ENCODE measurements around the gene SYCN.
"Not testable (repeated sequence)": the region's sequence is repeated elsewhere in the genome, so short reads cannot be mapped to it uniquely, and the experiment has no call there.

SYCN gene, protein sequence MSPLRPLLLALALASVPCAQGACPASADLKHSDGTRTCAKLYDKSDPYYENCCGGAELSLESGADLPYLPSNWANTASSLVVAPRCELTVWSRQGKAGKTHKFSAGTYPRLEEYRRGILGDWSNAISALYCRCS

DNA sequence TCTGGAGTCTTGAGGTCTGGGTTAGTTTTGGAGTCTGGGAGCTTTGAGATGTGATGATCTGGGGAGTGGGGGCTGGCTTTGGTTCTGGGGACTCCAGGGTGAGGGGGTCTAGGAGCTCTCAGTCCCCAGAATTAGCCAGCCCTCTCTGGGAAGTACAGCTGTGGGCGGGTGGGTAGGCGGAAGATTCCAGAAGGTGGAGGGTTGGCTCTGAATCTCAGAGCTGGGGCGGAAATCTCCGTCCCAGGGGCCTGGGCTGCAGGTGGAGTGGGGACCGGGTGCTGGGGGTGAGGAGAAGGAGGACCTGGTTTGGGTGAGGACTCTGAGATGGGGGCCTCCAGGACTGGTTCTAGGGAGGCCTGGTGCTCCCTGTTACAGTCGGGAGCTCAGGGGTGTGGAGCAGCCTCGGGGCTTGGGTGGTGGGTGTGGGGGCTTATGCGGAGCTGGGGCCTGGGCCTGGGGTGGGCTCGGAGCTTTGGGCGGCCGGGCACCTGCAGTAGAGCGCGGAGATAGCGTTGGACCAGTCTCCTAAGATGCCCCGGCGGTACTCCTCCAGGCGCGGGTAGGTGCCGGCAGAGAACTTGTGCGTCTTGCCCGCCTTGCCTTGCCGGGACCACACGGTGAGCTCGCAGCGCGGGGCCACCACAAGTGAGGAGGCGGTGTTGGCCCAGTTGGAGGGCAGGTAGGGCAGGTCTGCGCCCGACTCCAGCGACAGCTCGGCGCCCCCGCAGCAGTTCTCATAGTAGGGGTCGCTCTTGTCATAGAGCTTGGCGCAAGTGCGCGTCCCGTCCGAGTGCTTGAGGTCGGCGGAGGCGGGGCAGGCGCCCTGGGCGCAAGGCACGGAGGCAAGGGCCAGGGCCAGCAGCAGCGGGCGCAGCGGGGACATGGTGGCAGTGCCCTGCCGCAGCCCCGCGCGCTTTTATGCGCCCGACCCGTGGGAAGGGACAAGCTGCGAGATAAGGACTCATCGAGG is at the start of gene SYCN:
Gene SYCN (minus strand): TSS at position 892 of the 970 bp plus-strand sequence. CDS start 9 bp downstream, at position 883.
- no peak for DNase-seq

DNA sequence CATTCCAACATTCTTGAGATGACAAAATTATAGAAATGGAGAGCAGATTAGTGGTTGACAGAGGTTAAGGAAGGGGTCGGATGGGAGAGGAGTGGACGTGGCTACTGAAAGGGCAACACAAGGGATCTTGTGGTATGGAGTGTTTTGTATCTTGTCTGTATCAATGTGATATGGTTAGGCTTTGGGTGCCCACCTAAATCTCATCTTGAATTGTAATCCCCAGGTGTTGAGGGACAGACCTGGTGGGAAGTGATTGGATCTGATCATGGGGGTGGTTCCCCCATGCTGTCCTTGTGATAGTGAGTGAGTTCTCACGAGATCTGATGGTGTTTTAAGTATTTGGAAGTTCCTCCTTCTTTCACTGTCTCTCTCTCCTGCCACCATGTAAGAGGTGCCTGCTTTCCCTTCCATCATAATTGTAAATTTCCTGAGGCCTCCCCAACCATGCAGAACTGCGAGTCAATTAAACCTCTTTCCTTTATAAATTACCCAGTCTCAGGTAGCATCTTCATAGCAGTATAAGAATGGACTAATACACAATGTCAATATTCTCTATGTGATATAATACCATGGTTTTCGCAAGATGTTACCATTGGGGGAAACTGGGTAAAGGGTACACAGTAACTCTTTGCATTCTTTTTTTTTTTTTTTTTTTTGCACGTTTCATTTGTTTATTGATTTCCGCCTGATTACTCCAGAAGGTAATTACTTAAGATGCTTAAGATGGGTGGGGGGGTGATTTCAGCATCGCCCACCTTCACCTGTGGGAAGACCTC is 49.5 kb upstream of the SYCN start:
- no peak for DNase-seq

DNA sequence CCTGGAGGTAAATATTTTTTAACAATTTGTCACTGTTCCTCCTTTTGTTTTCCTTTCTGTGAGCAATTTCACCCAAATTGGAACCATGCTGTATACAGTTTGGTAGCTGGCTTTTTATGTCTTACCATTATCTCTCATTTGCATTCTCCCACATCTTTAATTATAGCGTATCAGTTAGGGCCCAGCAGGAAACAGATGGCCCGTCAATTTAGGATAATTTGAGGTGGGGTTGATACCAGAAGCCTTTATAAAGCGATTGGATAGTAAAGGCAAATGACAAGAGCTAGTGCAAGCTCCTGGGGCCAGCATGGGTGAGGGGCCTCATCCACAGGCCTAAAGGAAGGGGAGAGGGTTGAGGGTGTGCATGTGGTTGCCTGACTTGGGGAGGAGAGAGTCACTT is 48.4 kb upstream of the SYCN start:
- DNase-seq: no peak

DNA sequence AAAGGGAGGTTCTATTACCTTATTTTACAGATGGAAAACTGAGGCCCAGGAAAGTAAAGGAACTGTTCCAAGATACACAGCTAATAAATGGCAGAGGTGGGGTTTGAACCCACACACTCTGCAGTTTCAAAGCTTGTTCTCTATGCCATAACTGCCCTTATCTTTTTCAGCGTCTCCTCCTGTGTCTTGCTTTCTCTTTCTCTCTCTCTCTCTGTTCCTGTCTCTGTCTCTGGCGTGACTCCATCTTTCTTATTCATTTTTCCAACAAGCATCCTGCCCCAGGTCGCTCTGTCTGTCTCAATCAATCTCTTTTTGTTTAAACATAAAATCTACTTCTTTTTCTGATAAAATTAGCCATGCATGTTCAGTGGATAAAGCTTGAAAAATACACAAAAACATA is 47.8 kb upstream of the SYCN start:
- no peak for DNase-seq

DNA sequence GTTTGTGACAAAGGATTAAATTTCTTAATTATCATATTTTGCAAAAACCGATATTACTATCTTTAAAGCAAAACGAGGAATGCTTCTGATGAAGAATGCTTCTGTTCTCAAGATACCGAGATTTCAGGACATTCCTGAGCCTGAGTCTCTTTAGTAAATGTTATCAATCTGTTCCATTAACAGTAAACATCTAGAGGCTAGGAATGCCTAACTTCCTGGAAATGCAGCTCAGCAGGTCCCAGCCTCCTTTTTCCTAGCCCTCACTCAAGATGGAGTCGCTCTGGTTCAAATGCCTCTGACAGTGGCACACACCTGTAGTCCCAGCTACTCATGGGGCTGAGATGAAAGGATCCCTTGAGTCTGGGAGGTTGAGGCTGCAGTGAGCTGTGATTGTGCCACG is 47.0 kb upstream of the SYCN start:
- no peak for DNase-seq

DNA sequence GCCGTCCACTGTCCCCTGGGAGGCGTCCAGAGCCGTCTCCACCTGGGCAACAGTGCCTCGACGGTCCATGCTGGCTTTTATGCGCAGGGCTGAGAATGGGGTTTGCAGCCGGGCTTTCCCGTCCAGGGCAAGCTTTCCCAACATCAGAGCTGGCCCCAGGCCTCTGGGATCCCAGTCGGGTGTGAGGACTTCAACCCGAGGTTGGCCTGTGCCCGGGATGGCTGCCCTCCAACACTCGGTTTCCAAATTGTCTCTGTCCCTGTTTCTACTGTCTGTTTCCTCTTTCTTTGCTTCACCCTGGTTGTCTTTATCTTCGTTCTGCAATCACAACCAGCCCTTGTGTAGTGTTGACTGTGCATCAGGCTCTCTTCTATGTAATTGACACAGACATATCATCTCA is 44.7 kb upstream of the SYCN start, which contains the start of gene IFNL4:
Gene IFNL4 (minus strand): TSS at position 51 of the 400 bp plus-strand sequence.
- no peak for DNase-seq

DNA sequence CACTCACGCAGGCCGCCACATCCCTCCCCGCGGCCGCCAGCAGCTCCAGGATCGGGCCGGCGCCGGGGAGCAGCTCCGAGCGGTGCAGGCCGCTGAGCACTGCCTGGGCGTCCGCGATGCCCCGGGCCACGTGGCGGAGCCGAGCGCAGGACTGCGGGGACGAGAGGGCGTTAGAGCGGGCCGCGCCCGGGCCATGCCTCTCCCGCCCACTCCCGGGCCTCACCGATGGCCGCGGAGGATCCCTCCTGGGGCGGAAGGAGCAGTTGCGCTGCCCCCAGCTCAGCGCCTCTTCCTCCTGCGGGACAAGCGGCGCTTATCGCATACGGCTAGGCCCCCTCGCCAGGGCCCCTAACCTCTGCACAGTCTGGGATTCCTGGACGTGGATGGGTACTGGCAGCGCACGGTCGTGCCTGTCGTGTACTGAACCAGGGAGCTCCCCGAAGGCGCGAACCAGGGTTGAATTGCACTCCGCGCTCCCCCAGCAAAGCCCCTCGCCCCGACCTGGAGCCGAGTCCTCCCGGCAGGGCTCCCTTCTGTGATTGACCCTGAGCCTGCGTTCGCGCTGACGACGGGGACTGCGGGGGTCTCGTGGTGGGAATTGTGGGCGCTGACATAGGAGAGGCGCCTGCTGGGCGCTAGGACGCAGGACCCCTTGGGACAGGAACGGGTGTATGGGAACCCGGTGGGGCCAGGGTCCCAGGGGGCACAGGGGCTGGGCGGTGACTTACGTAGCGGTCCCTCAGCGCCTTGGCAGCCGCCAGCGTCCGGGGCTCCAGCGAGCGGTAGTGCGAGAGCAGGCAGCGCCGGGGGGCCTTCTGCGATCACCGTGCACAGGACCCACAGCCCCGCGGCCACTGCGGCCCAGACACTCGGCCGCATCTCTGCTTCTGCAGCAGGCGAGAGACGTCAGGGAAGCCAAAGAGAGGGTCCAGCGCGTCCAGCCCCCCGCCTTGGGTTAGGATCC is 43.9 kb upstream of the SYCN start:
- DNase-seq: peak; percentile 63

DNA sequence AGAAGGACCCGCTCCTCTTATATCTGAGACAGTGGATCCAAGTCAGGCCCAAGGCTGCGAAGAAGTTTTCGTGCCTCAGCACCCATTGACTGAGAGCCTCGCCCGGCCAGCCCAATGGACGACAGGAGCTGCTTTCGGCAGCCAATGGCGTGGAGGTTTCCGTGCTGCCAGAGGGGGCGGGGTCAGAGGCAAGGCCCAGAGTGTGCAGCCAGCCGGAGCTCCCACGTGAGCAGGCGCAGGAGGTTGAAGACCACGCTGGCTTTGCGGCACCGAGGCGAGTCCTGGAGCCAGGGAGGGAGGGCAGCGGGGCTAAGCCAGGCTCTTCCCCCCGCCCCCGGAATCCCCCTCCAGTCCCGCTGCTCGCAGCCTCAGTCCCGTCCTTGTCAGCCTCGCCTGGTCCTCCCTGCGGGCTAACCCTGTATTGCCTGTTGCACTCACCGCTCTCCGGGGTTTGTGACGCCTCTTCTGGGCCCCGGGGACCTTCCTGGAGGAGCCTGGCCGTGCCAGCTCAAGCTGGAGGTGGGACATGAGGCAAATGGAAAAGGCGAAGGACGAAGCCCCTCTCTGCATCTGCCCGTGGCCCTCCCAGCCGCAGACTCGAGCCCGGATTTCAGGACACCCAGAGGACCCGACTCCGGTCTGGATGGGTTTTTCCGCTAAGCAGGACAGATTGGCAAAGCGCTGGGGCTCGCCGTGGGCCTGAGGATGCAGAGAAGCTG is 43.0 kb upstream of the SYCN start:
- peak; percentile 63 for DNase-seq

DNA sequence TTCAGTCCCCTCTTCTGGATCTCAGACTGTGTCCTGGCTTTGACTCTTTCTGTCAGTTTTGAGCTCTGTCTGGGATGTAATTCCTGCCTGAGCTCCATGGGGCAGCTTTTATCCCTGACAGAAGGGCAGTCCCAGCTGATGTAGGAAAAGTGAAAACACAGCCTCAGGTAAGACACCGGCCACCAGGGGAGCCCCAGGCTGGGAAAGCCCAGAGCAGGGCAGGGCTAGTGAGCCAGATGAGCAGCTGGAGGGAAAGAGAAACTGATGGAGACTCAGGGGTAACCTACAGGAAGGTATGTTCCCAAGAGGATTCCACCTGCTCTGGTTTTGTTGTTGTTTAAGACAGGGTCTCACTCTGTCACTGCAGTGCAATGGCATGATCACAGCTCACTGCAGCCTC is 41.1 kb upstream of the SYCN start:
- not testable (repeated sequence) for DNase-seq

DNA sequence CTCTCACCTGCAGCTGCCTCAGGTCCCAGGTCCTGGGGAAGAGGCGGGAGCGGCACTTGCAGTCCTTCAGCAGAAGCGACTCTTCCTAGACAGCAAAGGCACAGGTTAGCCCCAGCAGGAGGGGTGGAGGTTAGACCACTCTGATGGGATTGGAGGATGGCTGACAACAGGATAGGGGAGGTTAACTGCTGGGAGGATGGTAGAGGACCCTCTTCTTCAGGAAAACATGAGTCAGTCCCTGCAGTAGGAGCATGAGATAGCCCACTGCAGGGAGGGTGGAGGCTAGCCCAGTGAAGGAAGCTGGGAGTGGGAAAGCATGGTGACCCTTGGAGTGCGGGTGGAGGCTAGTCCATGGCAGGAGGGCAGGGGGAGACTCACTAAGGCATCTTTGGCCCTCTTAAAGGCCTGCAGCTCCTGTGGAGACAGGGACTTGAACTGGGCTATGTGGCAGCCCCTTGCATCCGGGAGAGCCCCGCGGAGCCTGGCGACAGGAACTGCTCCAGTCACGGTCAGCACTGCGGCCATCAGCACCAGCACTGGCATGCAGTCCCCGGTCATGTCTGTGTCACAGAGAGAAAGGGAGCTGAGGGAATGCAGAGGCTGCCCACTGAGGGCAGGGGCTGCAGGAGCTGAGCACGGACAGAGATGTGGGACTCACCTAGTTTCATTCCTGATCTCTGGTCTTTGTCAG is 40.5 kb upstream of the SYCN start, which contains the start of gene IFNL3:
Gene IFNL3 (minus strand): TSS at position 597 of the 691 bp plus-strand sequence. CDS start 39 bp downstream, at position 558.
- not testable (repeated sequence) for DNase-seq

DNA sequence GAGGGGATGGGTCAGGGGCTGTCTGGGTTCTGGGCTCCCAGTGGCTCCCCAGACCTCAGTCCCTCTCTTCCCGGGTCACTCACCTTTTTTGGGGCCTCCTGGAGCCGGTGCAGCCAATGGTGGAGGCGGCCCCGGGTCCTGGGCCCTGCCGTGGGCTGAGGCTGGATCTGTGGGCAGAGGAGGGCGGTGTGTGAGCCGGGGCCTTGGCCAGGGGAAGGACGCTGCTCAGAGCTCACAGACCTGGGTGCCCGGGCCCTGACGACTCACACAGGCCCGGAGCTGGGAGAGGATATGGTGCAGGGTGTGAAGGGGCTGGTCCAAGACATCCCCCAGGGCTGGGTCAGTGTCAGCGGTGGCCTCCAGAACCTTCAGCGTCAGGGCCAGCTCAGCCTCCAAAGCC is 39.7 kb upstream of the SYCN start:
- not testable (repeated sequence) for DNase-seq

- DNase-seq: no peak
These were observed 36.4 kb upstream of the SYCN start for GRCh38 chr19:39240421-39240820.

- no peak for DNase-seq
These were observed 34.9 kb upstream of the SYCN start for GRCh38 chr19:39238944-39239343.

GRCh38 chr19:39238209-39238608 is 34.1 kb upstream of the SYCN start:
- DNase-seq: no peak

DNA sequence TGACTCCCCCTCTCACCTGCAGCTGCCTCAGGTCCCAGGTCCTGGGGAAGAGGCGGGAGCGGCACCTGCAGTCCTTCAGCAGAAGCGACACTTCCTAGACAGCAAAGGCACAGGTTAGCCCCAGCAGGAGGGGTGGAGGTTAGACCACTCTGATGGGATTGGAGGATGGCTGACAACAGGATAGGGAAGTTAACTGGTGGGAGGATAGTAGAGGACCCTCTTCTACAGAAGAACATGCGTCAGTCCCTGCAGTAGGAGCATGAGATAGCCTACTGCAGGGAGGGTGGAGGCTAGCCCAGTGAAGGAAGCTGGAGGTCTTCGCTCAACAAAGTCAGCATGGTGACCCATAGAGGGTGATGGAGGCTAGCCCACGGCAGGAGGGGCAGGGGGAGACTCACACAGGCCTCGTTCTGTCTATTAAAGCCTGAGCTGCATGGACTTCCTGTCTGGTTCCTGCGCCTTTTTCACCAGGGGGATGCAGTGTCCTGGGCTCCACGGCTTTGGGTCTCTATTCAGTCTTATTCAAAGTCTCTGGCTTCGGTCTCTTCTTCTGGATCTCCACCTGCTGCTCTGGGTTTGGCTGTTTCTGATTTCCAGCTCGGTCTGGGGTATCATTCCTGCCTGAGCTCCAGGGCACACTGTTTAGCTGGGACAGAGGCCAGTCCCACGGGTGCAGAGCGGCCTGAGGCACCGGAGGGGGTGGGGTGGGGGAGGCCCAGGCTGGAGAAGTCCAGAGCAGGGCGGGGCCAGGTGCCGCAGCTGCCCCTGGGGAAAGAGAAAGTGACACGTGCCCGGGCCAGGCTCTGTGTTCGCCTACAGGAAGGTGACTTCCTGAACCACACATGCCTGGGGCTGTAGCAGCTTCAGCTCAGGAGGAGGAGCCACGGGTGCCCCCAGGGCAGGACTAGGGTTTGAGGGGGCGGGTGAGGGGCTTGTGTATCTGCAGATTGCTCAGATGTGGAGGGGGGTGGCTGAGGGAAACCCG is 33.4 kb upstream of the SYCN start:
- peak; percentile 78 for DNase-seq

DNA sequence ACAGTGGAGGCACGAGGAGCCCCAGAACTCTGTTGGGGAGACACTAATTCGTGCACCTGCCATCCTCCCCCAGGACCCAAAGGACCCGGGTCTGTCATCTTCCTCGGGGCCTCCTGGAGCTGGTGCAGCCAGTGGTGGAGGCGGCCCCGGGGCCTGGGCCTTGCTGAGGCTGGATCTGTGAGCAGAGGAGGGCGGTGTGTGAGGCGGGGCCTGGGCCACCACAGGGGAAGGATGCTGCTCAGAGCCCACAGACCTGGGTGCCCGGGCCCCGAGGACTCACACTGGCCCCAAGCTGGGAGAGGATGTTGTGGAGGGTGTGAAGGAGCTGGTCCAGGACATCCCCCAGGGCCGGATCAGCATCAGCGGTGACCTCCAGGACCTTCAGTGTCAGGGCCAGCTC is 32.5 kb upstream of the SYCN start:
- DNase-seq: no peak

DNA sequence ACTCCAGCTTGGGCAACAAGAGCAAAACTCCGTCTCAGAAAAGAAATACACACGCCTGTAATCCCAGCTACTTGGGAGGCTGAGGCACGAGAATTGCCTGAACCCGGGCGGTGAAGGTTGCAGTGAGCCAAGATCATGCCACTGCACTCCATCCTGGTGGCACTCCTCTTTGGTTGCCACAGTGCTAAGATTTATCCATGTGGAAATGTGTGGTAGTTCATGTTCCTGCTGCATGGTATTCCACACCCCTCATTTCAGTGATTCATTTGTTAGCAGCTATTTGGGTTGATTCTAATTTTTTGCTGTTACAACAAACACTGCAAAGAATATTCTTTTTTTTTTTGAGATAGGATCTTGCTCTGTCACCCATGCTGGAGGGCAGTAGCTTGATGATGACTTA is 28.6 kb upstream of the SYCN start:
- no peak for DNase-seq

DNA sequence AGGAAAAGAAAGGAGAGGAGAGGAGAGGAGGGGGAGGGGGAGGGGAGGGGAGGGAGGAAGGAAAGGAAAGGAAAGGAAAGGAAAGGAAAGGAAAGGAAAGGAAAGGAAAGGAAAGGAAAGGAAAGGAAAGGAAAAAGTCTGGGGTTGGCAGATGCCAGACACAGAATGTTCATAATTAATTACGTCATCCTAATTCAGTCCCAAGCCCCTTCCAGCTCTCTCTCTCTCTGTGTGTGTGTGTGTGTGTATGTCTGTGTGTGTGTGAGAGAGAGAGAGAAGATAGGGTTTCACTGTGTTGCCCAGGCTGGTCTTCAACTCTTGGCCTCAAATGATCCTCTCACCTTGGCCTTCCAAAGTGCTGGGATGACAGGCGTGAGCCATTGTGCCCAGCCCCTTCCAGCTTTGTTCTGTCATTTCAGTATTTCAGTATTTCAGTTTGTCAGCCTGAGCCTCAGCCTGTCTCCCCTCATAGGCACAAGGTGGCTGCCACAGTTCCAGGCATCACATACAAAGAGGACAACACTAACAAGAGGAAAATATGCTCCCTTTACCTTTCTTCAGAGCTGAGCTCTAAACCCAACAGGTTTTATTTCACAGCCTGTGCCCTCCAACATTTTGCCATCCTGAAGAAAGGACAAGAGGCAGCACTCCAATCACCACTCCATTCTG is 26.2 kb upstream of the SYCN start:
- no peak for DNase-seq

GRCh38 chr19:39224910-39225309 is 20.8 kb upstream of the SYCN start:
- DNase-seq: no peak
